Hepatocyte (in vitro differentiated cells): Measurements from ENCODE around the gene GLRA1.

Experiments
- EZH2 ChIP-seq: fragments of 200-600 bp; sonication (generic); IDR thresholded peaks from 2 replicates; pipeline ENCODE4 v1.6.1; 2016; ENCODE audit warnings: antibody characterized with exemption, mild to moderate bottlenecking, borderline replicate concordance
- EZH2phosphoT487 ChIP-seq: fragments of 200-600 bp; sonication (generic); IDR thresholded peaks from one replicate; pipeline ENCODE4 v1.6.1; 2018; ENCODE audit warnings: antibody characterized with exemption, mild to moderate bottlenecking, low read depth, moderate library complexity; ENCODE audit not compliant: unreplicated experiment, severe bottlenecking
- TF ChIP-seq, protein P1 (sequence below): fragments of 200-600 bp; sonication (generic); IDR thresholded peaks from 2 replicates; pipeline ENCODE4 v1.5.1; 2016; ENCODE audit warnings: antibody characterized with exemption, mild to moderate bottlenecking; ENCODE audit not compliant: poor library complexity

- TF ChIP-seq, protein P1, sequence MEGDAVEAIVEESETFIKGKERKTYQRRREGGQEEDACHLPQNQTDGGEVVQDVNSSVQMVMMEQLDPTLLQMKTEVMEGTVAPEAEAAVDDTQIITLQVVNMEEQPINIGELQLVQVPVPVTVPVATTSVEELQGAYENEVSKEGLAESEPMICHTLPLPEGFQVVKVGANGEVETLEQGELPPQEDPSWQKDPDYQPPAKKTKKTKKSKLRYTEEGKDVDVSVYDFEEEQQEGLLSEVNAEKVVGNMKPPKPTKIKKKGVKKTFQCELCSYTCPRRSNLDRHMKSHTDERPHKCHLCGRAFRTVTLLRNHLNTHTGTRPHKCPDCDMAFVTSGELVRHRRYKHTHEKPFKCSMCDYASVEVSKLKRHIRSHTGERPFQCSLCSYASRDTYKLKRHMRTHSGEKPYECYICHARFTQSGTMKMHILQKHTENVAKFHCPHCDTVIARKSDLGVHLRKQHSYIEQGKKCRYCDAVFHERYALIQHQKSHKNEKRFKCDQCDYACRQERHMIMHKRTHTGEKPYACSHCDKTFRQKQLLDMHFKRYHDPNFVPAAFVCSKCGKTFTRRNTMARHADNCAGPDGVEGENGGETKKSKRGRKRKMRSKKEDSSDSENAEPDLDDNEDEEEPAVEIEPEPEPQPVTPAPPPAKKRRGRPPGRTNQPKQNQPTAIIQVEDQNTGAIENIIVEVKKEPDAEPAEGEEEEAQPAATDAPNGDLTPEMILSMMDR, result no peak
- TF ChIP-seq EZH2, result no peak
- TF ChIP-seq EZH2phosphoT487, result no peak
Observed at GRCh38 chr5:151863566-151863965, 61.1 kb downstream of the GLRA1 start.
